DND-41 (cell line): ENCODE measurements around the gene MRPL24.
A peak's percentile ranks its signal among the peaks of the same experiment; 100 is the strongest.

Source experiments
- ATAC-seq: fragments of 200-7000 bp; cut with Tn5 transposase; 3 replicates; pipeline ENCODE4 v1.9.1; 2021; ENCODE audit warnings: low read depth; ENCODE audit not compliant: insufficient read depth
- DNase-seq: peaks from one replicate; pipeline ENCODE4 v3.0.0-alpha.2; 2020
- H2AFZ ChIP-seq: 2 replicates; pipeline ENCODE4 v1.6.0; 2012; ENCODE audit warnings: low read depth, low read length
- H3K27ac ChIP-seq: 2 replicates; pipeline ENCODE4 v1.5.1; 2012; ENCODE audit warnings: low read length, inconsistent platforms
- H3K27me3 ChIP-seq: fragments of 200-600 bp; sonication (generic); 2 replicates; pipeline ENCODE4 v1.6.0; 2012; ENCODE audit warnings: low read length, mild to moderate bottlenecking, inconsistent platforms; ENCODE audit not compliant: insufficient read depth, poor library complexity
- H3K36me3 ChIP-seq: 2 replicates; pipeline ENCODE4 v1.5.1; 2012; ENCODE audit warnings: low read length, inconsistent platforms; ENCODE audit not compliant: insufficient read depth
- H3K4me1 ChIP-seq: 2 replicates; pipeline ENCODE4 v1.5.1; 2012; ENCODE audit warnings: mild to moderate bottlenecking, low read length; ENCODE audit not compliant: insufficient read depth
- H3K4me2 ChIP-seq: 2 replicates; pipeline ENCODE4 v1.6.0; 2012; ENCODE audit warnings: mild to moderate bottlenecking, moderate library complexity, low read length, inconsistent platforms; ENCODE audit not compliant: insufficient read depth
- H3K4me3 ChIP-seq, 2 experiments: fragments of 200-600 bp in 1 of 2; shearing (Covaris generic) in 1 of 2; 2 replicates each; pipeline ENCODE4 v1.5.1; 2012 to 2016; ENCODE audit warnings: inconsistent platforms in 2 of 2, low read length in 2 of 2, mild to moderate bottlenecking in 2 of 2, low read depth in 1 of 2, moderate library complexity in 1 of 2
- H3K79me2 ChIP-seq: 2 replicates; pipeline ENCODE4 v1.6.0; 2012; ENCODE audit warnings: low read length, inconsistent platforms; ENCODE audit not compliant: insufficient read depth
- H3K9ac ChIP-seq: 2 replicates; pipeline ENCODE4 v1.6.0; 2012; ENCODE audit warnings: low read depth, mild to moderate bottlenecking, inconsistent platforms, low read length, moderate library complexity
- H3K9me3 ChIP-seq: 2 replicates; pipeline ENCODE4 v1.5.1; 2012; ENCODE audit warnings: low read length, moderate library complexity, mild to moderate bottlenecking, inconsistent platforms; ENCODE audit not compliant: insufficient read depth, severe bottlenecking
- H4K20me1 ChIP-seq: 2 replicates; pipeline ENCODE4 v1.6.0; 2012; ENCODE audit warnings: low read length; ENCODE audit not compliant: insufficient read depth
- EZH2 ChIP-seq: IDR thresholded peaks from 3 replicates; pipeline ENCODE4 v1.6.1; 2012; ENCODE audit warnings: borderline replicate concordance, low read depth, mild to moderate bottlenecking, moderate library complexity, low read length, inconsistent platforms; ENCODE audit not compliant: severe bottlenecking
- TF ChIP-seq, protein P1 (sequence below): IDR thresholded peaks from 2 replicates; pipeline ENCODE4 v1.5.1; 2012; ENCODE audit warnings: borderline replicate concordance, low read length, moderate library complexity, mild to moderate bottlenecking; ENCODE audit not compliant: poor library complexity, severe bottlenecking; ENCODE audit errors: extremely low read depth

Gene MRPL24

GRCh38 chr1:156690675-156691036 lies 50.2 kb downstream of the MRPL24 start:
- Histone ChIP-seq H3K79me2 (no peaks in the 10 kb centered on the region), H3K4me1 (peaks cover 14% of the 10 kb centered on the region), H3K9me3 (no peaks in the 10 kb centered on the region), H3K4me3 (no peak overlapping the region), H2AFZ (no peak overlapping the region), H3K4me2 (no peak overlapping the region), H3K9ac (no peak overlapping the region), H3K27me3 (peaks cover 47% of the 10 kb centered on the region), H4K20me1 (peaks cover 19% of the 10 kb centered on the region), H3K36me3 (no peaks in the 10 kb centered on the region), H3K27ac (no peak overlapping the region)
- no peak for TF ChIP-seq EZH2
- TF ChIP-seq, protein P1, sequence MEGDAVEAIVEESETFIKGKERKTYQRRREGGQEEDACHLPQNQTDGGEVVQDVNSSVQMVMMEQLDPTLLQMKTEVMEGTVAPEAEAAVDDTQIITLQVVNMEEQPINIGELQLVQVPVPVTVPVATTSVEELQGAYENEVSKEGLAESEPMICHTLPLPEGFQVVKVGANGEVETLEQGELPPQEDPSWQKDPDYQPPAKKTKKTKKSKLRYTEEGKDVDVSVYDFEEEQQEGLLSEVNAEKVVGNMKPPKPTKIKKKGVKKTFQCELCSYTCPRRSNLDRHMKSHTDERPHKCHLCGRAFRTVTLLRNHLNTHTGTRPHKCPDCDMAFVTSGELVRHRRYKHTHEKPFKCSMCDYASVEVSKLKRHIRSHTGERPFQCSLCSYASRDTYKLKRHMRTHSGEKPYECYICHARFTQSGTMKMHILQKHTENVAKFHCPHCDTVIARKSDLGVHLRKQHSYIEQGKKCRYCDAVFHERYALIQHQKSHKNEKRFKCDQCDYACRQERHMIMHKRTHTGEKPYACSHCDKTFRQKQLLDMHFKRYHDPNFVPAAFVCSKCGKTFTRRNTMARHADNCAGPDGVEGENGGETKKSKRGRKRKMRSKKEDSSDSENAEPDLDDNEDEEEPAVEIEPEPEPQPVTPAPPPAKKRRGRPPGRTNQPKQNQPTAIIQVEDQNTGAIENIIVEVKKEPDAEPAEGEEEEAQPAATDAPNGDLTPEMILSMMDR, result no peak
- DNase-seq (no peak), ATAC-seq (no peak)

- H3K9ac ChIP-seq, result no peak overlapping the region
- no peak for DNase-seq
- H3K4me1 ChIP-seq, result peaks cover 14% of the 10 kb centered on the region
- no peak overlapping the region for H3K4me3 ChIP-seq
- no peaks in the 10 kb centered on the region for H3K9me3 ChIP-seq
- TF ChIP-seq, protein P1, result peak; percentile 2
- no peak for TF ChIP-seq EZH2
- no peak for ATAC-seq
- H2AFZ ChIP-seq, result no peak overlapping the region
- no peaks in the 10 kb centered on the region for H3K36me3 ChIP-seq
- peaks cover 47% of the 10 kb centered on the region for H3K27me3 ChIP-seq
- H3K79me2 ChIP-seq, result no peaks in the 10 kb centered on the region
- peaks cover 19% of the 10 kb centered on the region for H4K20me1 ChIP-seq
- H3K27ac ChIP-seq, result no peak overlapping the region
- H3K4me2 ChIP-seq, result no peak overlapping the region
Observed at GRCh38 chr1:156689953-156690674, 50.8 kb downstream of the MRPL24 start.

GRCh38 chr1:156689035-156689952 lies 51.6 kb downstream of the MRPL24 start:
- Histone ChIP-seq H3K4me1 (peaks cover 14% of the 10 kb centered on the region), H3K27ac (no peak overlapping the region), H3K4me3 (no peak overlapping the region), H3K9me3 (no peaks in the 10 kb centered on the region), H3K27me3 (peaks cover 49% of the 10 kb centered on the region), H3K9ac (no peak overlapping the region), H4K20me1 (peaks cover 19% of the 10 kb centered on the region), H3K79me2 (no peaks in the 10 kb centered on the region), H2AFZ (peak overlapping the region; percentile 59), H3K4me2 (peak overlapping the region; percentile 29; the same call in 1 of the 2 replicates), H3K36me3 (no peaks in the 10 kb centered on the region)
- DNase-seq (peak; percentile 77), ATAC-seq (peak; percentile 92)
- TF ChIP-seq, protein P1, result peak; percentile 98
- TF ChIP-seq EZH2, result peak; percentile 71
